ENCODE data around the gene ADD1.

Gene ADD1

GRCh38 chr4:2812612-2813354 lies 30.9 kb upstream of the ADD1 start:
- no peaks in the 10 kb centered on the region for H3K9me3 Mint-ChIP-seq
- no peaks in the 10 kb centered on the region for H3K27me3 Mint-ChIP-seq
- peaks cover 15 to 41% of the 10 kb centered on the region in 2 donors for H3K36me3 Mint-ChIP-seq
- H3K4me1 Mint-ChIP-seq, result peaks cover 71 to 94% of the 10 kb centered on the region in 2 donors
- ATAC-seq (replicated peaks) (peak; percentile 7 to 12), DNase-seq (no peak)
- H3K27ac Mint-ChIP-seq, result peak overlapping the region; percentile 96
- peak overlapping the region; percentile 88 to 92 for H3K4me3 Mint-ChIP-seq

DNA sequence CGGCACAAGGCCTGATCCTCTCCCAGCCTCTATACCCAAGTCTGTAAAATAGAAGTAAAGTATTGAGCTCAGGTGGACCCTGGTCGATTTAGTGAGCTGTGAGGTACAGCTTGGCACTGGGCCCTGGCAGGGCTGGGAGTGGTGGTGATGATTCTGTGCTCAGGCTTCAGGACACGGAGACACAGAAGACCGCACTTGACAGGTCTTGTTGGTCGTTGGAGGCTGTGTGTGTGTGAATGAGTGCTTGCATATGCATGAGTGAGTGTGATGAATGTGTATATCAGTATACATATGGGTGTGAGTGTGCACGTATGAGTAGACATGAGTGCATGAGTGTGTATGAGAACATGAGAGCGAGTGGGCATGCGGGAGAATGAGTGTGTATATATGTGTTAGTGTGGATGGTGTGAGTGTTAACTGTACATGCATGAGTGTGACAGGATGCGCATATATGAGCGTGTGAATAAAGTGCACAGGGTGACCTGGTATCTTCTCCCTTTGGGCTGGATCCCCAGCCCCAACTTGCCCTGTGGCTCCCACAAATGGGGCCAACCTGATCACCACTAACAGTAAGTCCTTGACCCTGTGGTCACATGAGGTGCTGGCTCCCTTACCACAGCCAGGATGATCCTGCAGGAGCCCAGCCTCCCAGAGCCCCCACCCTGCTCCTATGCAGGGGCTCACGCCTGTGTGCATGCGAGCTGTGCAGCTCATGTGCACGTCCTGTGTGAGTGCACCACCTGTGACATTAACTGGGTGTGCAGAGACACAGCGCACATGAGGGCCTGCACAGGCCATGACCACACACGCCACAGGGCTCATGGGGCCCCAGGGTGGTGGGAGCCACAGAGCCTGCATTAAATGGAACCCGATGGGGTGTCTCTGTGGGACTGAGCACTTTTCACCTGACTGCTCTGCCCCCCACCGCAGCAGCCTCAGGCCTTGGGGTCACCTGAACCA lies 29.9 kb upstream of the ADD1 start:
- Mint-ChIP-seq H3K9me3 (no peaks in the 10 kb centered on the region), H3K4me3 (peak overlapping the region; percentile 88 to 92), H3K4me1 (peaks cover 67 to 88% of the 10 kb centered on the region in 2 donors), H3K27ac (peak overlapping the region; percentile 6), H3K36me3 (peaks cover 15 to 41% of the 10 kb centered on the region in 2 donors), H3K27me3 (no peaks in the 10 kb centered on the region)
- ATAC-seq (replicated peaks) (peak; percentile 8 to 16), DNase-seq (no peak)

GRCh38 chr4:2814627-2815270 lies 28.9 kb upstream of the ADD1 start:
- peaks cover 66 to 91% of the 10 kb centered on the region in 2 donors for H3K4me1 Mint-ChIP-seq
- H3K9me3 Mint-ChIP-seq, result no peaks in the 10 kb centered on the region
- DNase-seq (no peak), ATAC-seq (replicated peaks) (no peak)
- peaks cover 14 to 43% of the 10 kb centered on the region in 2 donors for H3K36me3 Mint-ChIP-seq
- peak overlapping the region; percentile 11 to 46 for H3K4me3 Mint-ChIP-seq
- H3K27me3 Mint-ChIP-seq, result no peaks in the 10 kb centered on the region
- peak overlapping the region; percentile 6 for H3K27ac Mint-ChIP-seq

DNA sequence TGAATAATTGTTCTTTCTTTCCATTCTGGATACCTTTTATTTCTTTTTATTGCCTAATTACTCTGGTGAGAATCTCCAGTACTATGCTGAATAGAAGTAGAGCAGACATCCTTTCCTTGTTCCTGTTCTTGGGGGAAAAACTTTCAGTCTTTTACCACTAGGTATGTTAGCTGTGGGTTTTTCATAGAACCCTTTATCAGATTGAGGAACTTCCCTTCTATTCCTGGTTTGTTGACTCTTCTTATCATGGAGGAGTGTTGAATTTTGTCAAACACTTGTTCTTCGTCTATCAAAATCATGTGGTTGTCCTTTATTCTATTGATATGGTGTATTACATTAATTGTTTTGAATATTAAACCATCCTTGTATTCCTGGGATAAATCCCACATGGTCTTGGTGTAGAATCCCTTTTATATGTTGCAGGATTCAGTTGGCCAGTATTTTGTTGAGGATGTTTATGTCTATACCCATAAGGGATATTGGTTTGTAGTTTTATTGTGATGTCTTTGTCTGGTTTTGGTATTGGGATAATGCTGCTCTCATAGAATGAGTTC lies 27.2 kb upstream of the ADD1 start:
- Mint-ChIP-seq H3K27ac (peak overlapping the region; percentile 85), H3K4me1 (peaks cover 57 to 87% of the 10 kb centered on the region in 2 donors), H3K9me3 (no peaks in the 10 kb centered on the region), H3K36me3 (peaks cover 11 to 48% of the 10 kb centered on the region in 2 donors), H3K27me3 (no peaks in the 10 kb centered on the region), H3K4me3 (peak overlapping the region; percentile 73 to 83)
- ATAC-seq (replicated peaks), result no peak
- DNase-seq, result no peak

- peaks cover 11 to 45% of the 10 kb centered on the region in 2 donors for H3K36me3 Mint-ChIP-seq
- peaks cover 52 to 83% of the 10 kb centered on the region in 2 donors for H3K4me1 Mint-ChIP-seq
- H3K27me3 Mint-ChIP-seq, result no peaks in the 10 kb centered on the region
Measured at GRCh38 chr4:2817137-2817536, 26.5 kb upstream of the ADD1 start.

DNA sequence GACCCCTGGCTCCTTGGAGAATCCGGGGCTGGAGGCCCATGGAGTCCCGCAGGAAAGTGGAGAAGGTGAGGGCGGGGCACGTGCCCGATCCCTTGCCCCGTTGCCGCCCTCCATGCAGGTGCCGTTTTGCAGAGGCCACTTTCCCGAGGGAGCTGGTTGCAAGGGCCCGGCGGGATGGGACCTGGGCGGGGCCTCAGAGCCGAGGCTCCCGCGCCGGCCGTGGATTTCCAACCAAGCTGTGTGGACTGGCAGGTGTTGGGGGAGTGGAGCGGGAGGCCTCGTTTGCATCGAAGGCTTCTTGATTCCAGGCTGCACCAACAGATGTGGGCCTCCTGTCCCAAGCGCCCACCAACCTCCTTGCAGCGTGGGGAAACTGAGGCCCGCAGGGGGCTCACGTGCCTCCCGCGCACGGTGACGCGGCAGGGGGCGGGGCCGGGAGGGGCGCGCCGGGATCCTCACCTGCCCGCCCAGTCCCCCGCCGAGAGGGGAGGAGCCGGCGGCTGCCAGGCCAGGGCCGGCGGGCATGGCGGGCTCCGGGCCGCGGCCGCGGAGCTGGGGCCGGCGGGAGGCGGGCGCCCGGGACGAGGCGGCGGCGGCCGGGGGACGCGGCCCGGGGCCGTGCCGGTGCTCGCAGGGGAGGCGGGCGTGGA lies 25.8 kb upstream of the ADD1 start:
- H3K4me1 Mint-ChIP-seq, result peaks cover 51 to 83% of the 10 kb centered on the region in 2 donors
- H3K4me3 Mint-ChIP-seq, result peak overlapping the region; percentile 73 to 83
- peaks cover 15 to 51% of the 10 kb centered on the region in 2 donors for H3K36me3 Mint-ChIP-seq
- no peaks in the 10 kb centered on the region for H3K27me3 Mint-ChIP-seq
- no peaks in the 10 kb centered on the region for H3K9me3 Mint-ChIP-seq
- peak; percentile 40 to 56 for ATAC-seq (replicated peaks)
- peak overlapping the region; percentile 85 for H3K27ac Mint-ChIP-seq
- DNase-seq, result no peak

More at GRCh38 chr4:2817137-2817536, 26.5 kb upstream of the ADD1 start:
- no peak for ATAC-seq (replicated peaks)
- Mint-ChIP-seq H3K27ac (peak overlapping the region; percentile 85), H3K4me3 (peak overlapping the region; percentile 73 to 83), H3K9me3 (no peaks in the 10 kb centered on the region)
- DNase-seq, result no peak

DNA sequence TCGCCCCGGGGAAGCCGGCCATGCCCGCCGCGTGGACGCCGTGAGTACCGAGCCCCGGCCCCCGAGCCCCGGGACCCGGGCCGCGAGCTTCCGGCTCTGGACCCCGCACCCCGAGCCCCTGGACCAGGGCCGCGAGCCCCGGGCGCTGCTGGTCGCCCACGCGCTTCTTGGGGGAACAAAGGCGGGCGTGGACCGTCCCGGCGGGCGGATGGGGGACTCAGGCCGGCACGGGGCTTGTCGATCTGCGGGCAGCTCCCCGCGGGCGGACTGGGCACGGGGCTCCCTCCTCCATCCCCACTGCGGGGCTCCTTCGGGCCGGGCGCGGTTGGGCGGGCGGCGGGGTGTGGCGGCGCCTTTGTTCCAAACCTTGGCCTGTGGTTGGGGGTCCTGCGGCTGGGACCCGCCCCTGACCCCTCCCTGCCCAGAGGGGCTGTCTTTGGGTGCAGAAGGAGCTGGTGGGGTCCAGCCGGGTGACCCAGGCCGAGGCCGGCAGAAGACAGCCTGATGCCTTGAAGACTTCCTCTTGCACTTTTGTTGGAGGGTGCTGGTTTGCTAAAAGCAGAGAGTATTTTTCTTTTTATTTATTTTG lies 25.2 kb upstream of the ADD1 start:
- peaks cover 18 to 54% of the 10 kb centered on the region in 2 donors for H3K36me3 Mint-ChIP-seq
- peak overlapping the region in 1 of 2 donors; percentile 68 for H3K4me3 Mint-ChIP-seq
- peaks cover 50 to 83% of the 10 kb centered on the region in 2 donors for H3K4me1 Mint-ChIP-seq
- H3K9me3 Mint-ChIP-seq, result no peaks in the 10 kb centered on the region
- peak; percentile 12 to 27 for ATAC-seq (replicated peaks)
- no peak overlapping the region for H3K27ac Mint-ChIP-seq
- DNase-seq, result no peak
- no peaks in the 10 kb centered on the region for H3K27me3 Mint-ChIP-seq

GRCh38 chr4:2819244-2820215 lies 24.1 kb upstream of the ADD1 start:
- ATAC-seq (replicated peaks) (no peak), DNase-seq (no peak)
- no peaks in the 10 kb centered on the region for H3K27me3 Mint-ChIP-seq
- no peaks in the 10 kb centered on the region for H3K9me3 Mint-ChIP-seq
- H3K4me3 Mint-ChIP-seq, result peak overlapping the region in 1 of 2 donors; percentile 28
- H3K4me1 Mint-ChIP-seq, result peaks cover 39 to 72% of the 10 kb centered on the region in 2 donors
- H3K27ac Mint-ChIP-seq, result peak overlapping the region; percentile 9
- peaks cover 28 to 54% of the 10 kb centered on the region in 2 donors for H3K36me3 Mint-ChIP-seq

- DNase-seq (no peak), ATAC-seq (replicated peaks) (no peak)
- H3K4me3 Mint-ChIP-seq, result no peak overlapping the region
- H3K27me3 Mint-ChIP-seq, result no peaks in the 10 kb centered on the region
- H3K36me3 Mint-ChIP-seq, result peaks cover 33 to 57% of the 10 kb centered on the region in 2 donors
- no peak overlapping the region for H3K27ac Mint-ChIP-seq
- H3K9me3 Mint-ChIP-seq, result no peaks in the 10 kb centered on the region
- peaks cover 33 to 66% of the 10 kb centered on the region in 2 donors for H3K4me1 Mint-ChIP-seq
Measured at GRCh38 chr4:2820216-2820982, 23.2 kb upstream of the ADD1 start.

DNA sequence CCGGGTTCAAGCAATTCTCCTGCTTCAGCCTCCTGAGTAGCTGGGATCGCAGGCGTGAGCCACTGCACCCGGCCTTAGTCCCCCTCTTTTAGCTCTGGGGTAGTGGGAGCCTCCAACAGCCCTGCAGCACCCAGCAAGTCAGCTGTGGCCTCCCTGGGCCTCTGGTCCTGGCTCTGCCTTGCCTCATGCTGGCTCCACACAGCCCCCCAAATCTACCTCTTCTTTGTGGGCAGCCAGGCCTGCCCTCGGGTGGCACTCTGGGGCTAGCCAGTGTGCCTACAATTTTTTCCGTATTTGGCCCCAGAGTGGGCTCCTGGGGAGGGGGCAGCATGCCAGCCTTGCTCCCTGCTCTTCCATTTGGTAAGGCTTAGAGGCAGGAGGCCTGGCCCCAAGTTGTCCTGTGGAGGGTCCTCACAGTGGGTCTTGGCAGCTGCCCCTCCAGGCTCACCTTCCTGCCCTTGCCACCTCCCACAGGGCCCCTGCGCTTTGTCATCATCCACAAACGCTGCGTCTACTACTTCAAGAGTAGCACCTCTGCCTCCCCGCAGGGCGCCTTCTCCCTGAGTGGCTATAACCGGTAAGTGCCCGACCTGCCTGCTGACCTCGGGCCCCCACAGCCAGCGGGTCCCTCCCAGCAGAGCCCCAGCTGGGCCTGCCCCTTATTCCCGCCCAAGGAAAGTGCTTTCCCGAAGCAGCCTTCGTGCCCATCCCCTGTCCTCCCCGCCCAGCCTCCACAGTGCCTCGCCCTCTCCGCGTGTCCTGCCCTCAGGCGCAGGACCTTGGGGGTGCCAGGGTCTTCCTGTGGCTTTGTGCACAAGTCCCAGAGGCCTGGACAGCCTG lies 21.0 kb upstream of the ADD1 start:
- ATAC-seq (replicated peaks), result no peak
- no peaks in the 10 kb centered on the region for H3K9me3 Mint-ChIP-seq
- DNase-seq, result no peak
- no peaks in the 10 kb centered on the region for H3K27me3 Mint-ChIP-seq
- peaks cover 39 to 60% of the 10 kb centered on the region in 2 donors for H3K36me3 Mint-ChIP-seq
- H3K4me1 Mint-ChIP-seq, result peaks cover 26 to 55% of the 10 kb centered on the region in 2 donors
- H3K27ac Mint-ChIP-seq, result no peak overlapping the region
- H3K4me3 Mint-ChIP-seq, result no peak overlapping the region

DNA sequence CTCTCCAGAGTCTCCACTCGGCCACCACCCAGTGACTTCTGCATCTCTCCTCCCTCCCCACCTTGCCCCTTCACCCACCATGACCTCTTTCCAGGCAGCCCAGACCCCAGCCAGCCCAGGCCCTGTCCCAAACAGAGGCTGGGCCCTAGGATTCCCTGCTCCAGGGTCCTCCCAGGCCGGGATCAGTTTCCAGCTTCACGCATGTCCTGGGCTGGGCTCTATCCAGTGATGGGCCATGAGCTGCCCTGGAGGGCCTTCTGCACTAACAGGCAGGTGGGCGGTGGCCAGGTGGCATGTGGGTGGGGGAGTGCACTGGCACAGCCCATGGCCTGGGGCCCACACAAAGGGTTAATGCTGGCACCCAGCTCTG lies 20.4 kb upstream of the ADD1 start:
- no peak for DNase-seq
- Mint-ChIP-seq H3K9me3 (no peaks in the 10 kb centered on the region), H3K27me3 (no peaks in the 10 kb centered on the region), H3K4me3 (no peak overlapping the region), H3K27ac (no peak overlapping the region), H3K4me1 (peaks cover 26 to 58% of the 10 kb centered on the region in 2 donors), H3K36me3 (peaks cover 45 to 66% of the 10 kb centered on the region in 2 donors)
- ATAC-seq (replicated peaks), result no peak
